Measurements from ENCODE around the gene GMDS. TPM values are rescaled to one million over a fixed set of nuclear protein-coding genes. Genes with fewer than 3 reads are reported as not detected.

The GMDS gene
- total and polyA plus RNA-seq, 2 experiments from 2014 or later, result 30.1 to 36.5 TPM

- peak overlapping the region; percentile 97 for H3K4me3 Mint-ChIP-seq
- DNase-seq (ENCODE audit: low spot score) (peak; percentile 75), ATAC-seq (peak; percentile 32)
- H3K27me3 Mint-ChIP-seq (ENCODE audit: insufficient read depth, low read depth, poor library complexity), result peaks cover 4% of the 10 kb centered on the region
- peaks cover 4% of the 10 kb centered on the region; the same call in 1 of the 2 replicates for H4K20me1 ChIP-seq (replicated peaks; ENCODE audit: insufficient read depth)
- no peaks in the 10 kb centered on the region for H3K9me3 Mint-ChIP-seq
- H3K4me2 ChIP-seq, result peak overlapping the region; percentile 84
- peaks cover 4% of the 10 kb centered on the region; the same call in 1 of the 2 replicates for H3K27me3 ChIP-seq (ENCODE audit: insufficient read depth)
- H3K27ac ChIP-seq (ENCODE audit: low read depth), result no peak overlapping the region
- peak overlapping the region; percentile 84; the same call in 1 of the 2 replicates for H3K27ac Mint-ChIP-seq
- H3K4me1 ChIP-seq (ENCODE audit: insufficient read depth), result peaks cover 51% of the 10 kb centered on the region
- no peak overlapping the region; the same call in 1 of the 2 replicates for H2AFZ ChIP-seq
- H3K36me3 Mint-ChIP-seq (ENCODE audit: low read depth), result no peaks in the 10 kb centered on the region
- H3K79me2 ChIP-seq (replicated peaks; ENCODE audit: insufficient read depth), result peaks cover 52% of the 10 kb centered on the region
- peak overlapping the region; percentile 91 for H3K4me3 ChIP-seq
- TF ChIP-seq POLR2AphosphoS5 (IDR thresholded peaks at IDR 0.05; ENCODE audit: low read depth) (no peak), ETS1 (IDR thresholded peaks at IDR 0.05) (no peak)
- H3K4me1 Mint-ChIP-seq, result peaks cover 49% of the 10 kb centered on the region
- no peaks in the 10 kb centered on the region for H3K36me3 ChIP-seq (ENCODE audit: insufficient read depth)
- H3K9me2 ChIP-seq (ENCODE audit: insufficient read depth), result no peaks in the 10 kb centered on the region
- H3F3A ChIP-seq (replicated peaks; ENCODE audit: low read depth), result no peaks in the 10 kb centered on the region
Observed at GRCh38 chr6:2244261-2245102, 923 bp downstream of the GMDS start.

- H3K27ac Mint-ChIP-seq, result 0 out of 2 replicates have a peak overlapping the region, but pooled peaks have one; percentile 24
- H3K4me3 Mint-ChIP-seq, result no peak overlapping the region; the same call in 2 of the 3 replicates
- Histone ChIP-seq H3K4me1 (ENCODE audit: insufficient read depth) (peaks cover 55% of the 10 kb centered on the region), H3K4me3 (0 out of 2 replicates have a peak overlapping the region, but pooled peaks have one; percentile 9), H2AFZ (no peak overlapping the region), H3K36me3 (ENCODE audit: insufficient read depth) (no peaks in the 10 kb centered on the region), H3K9me2 (ENCODE audit: insufficient read depth) (no peaks in the 10 kb centered on the region), H4K20me1 (replicated peaks; ENCODE audit: insufficient read depth) (peaks cover 4% of the 10 kb centered on the region; the same call in 1 of the 2 replicates), H3F3A (replicated peaks; ENCODE audit: low read depth) (no peaks in the 10 kb centered on the region), H3K4me2 (peak overlapping the region; percentile 84), H3K79me2 (replicated peaks; ENCODE audit: insufficient read depth) (peaks cover 74% of the 10 kb centered on the region), H3K27ac (ENCODE audit: low read depth) (peak overlapping the region; percentile 12; the same call in 1 of the 2 replicates), H3K27me3 (ENCODE audit: insufficient read depth) (peaks cover 4% of the 10 kb centered on the region; the same call in 1 of the 2 replicates)
- H3K9me3 Mint-ChIP-seq, result no peaks in the 10 kb centered on the region
- H3K36me3 Mint-ChIP-seq (ENCODE audit: low read depth), result no peaks in the 10 kb centered on the region
- DNase-seq (ENCODE audit: low spot score) (no peak), ATAC-seq (no peak)
- H3K27me3 Mint-ChIP-seq (ENCODE audit: insufficient read depth, low read depth, poor library complexity), result peaks cover 4% of the 10 kb centered on the region
- H3K4me1 Mint-ChIP-seq, result peaks cover 55% of the 10 kb centered on the region
- TF ChIP-seq NANOG (IDR thresholded peaks at IDR 0.05; ENCODE audit: borderline replicate concordance) (no peak), EZH2phosphoT487 (IDR thresholded peaks at IDR 0.05; ENCODE audit: unreplicated experiment) (no peak), EZH2 (IDR thresholded peaks at IDR 0.05; ENCODE audit: low read depth, unreplicated experiment) (no peak), ZNF462 (CRISPR knock-in tag; IDR thresholded peaks at IDR 0.05) (no peak), ZNF114 (CRISPR knock-in tag; IDR thresholded peaks at IDR 0.05) (no peak), CTCF (conservative IDR thresholded peaks at IDR 0.05; ENCODE audit: low read depth in 2 of 2) (no peak), CREB1 (CRISPR knock-in tag; IDR thresholded peaks at IDR 0.05; ENCODE audit: low read depth) (no peak), POLR2AphosphoS5 (IDR thresholded peaks at IDR 0.05; ENCODE audit: low read depth) (no peak), ZNF331 (CRISPR knock-in tag; IDR thresholded peaks at IDR 0.05; ENCODE audit: low read depth) (no peak)
Observed at GRCh38 chr6:2242311-2242710, 3.1 kb downstream of the GMDS start.
